Adrenal gland (tissue), 12 donors: Measurements from ENCODE around the gene ARMC2. TPM values are rescaled to one million over a fixed set of nuclear protein-coding genes. Genes with fewer than 3 reads are reported as not detected.

ENCODE experiments used
- DNase-seq, 7 donors: peaks; one replicate each; pipeline ENCODE4 v3.0.0-alpha.2; 2019 to 2020
- H3K27ac ChIP-seq, 5 donors: fragments of 200-600 bp; sonication (generic) in 4 of 5; 1 replicate in 3 of 5; 2 replicates in 2 of 5; pipeline versions ENCODE4 v1.5.1 to v1.8.0; 2016 to 2020; ENCODE audit warnings: mild to moderate bottlenecking in 1 of 5
- H3K27me3 ChIP-seq: fragments of 200-600 bp; 2 replicates; pipeline ENCODE4 v1.8.0; 2021
- H3K36me3 ChIP-seq, 2 donors: fragments of 200-600 bp; replicated peaks in 1 of 2; 1 replicate in 1 of 2; 2 replicates in 1 of 2; pipeline versions ENCODE4 v1.5.1 to v1.8.0; 2018 to 2022
- H3K4me1 ChIP-seq, 2 donors: fragments of 200-600 bp; replicated peaks in 1 of 2; 1 replicate in 1 of 2; 2 replicates in 1 of 2; pipeline versions ENCODE4 v1.5.1 to v1.8.0; 2018 to 2021
- H3K4me3 ChIP-seq, 4 donors: fragments of 200-600 bp; sonication (generic) in 3 of 4; one replicate each; pipeline ENCODE4 v1.5.1; 2016 to 2018
- H3K9me3 ChIP-seq, 3 donors: fragments of 200-600 bp; sonication (generic) in 1 of 3; replicated peaks in 1 of 3; 1 replicate in 2 of 3; 2 replicates in 1 of 3; pipeline versions ENCODE4 v1.5.1 to v1.8.0; 2016 to 2021
- POLR2A ChIP-seq, 2 donors: fragments of 450-650 bp; IDR thresholded peaks; one replicate each; pipeline ENCODE4 v1.6.1; 2017; ENCODE audit warnings: antibody characterized with exemption in 2 of 2, mild to moderate bottlenecking in 2 of 2, moderate library complexity in 1 of 2
- whole genome bisulfite sequencing, 4 donors: extraction: QIAGEN DNeasy Blood & Tissue Kit in 2 of 4; methylation state at CpG; one replicate each; pipeline versions ENCODE4 v1.1.5 to v1.1.7; 2013 to 2017; 5-methylcytosine and 5-hydroxymethylcytosine counted together
- intact Hi-C, 2 donors: fragments of 100-400 bp; cut with DNase I; formaldehyde crosslinking; loops; one replicate each; pipeline versions ENCODE4 v1.14.1 to v1.15.0; 2022 to 2023
- polyA plus RNA-seq, 3 donors: library from polyadenylated mRNA; stranded (reverse); fragments of 200-250 nt in 2 of 3; fragments of 350-450 nt in 1 of 3; fragmentation: Illumina TruSeq in 1 of 3; extraction: RNeasy Lipid Tissue Mini Kit (QIAGEN cat#74804) in 1 of 3; gene quantifications; one replicate each; pipeline ENCODE4 v1.2.3, GENCODE V29; 2013 to 2014
- total RNA-seq, 9 donors: library from RNA; depleted of rRNA in 4 of 9; stranded (reverse); fragments of >200 nt in 4 of 9; fragments of 120-200 nt in 1 of 9; fragmentation: NEBNext Ultra II Directional in 1 of 9; extraction: Animal tissue kit (Norgen Biotek cat#: 25700) in 1 of 9; gene quantifications; one replicate each; pipeline versions ENCODE4 v1.1.0 to v1.2.4, GENCODE V29; 2013 to 2023
- TF ChIP-seq, protein P1 (sequence below), 6 experiments: fragments of 450-650 bp in 4 of 6; fragments of 200-600 bp in 2 of 6; sonication (generic) in 1 of 6; IDR thresholded peaks; 1 replicate in 5 of 6; 2 replicates in 1 of 6; pipeline versions ENCODE4 v1.5.1 to v1.8.0; 2016 to 2021; ENCODE audit warnings: antibody characterized with exemption in 6 of 6, mild to moderate bottlenecking in 2 of 6, moderate library complexity in 1 of 6
- donor health status: healthy with polysubstance abuse.
- donor health status: Bipolar disorder and iron deficiency.
- donor health status: DM: yes; HTN: yes; CAD: no.
- donor health status: DM: no; HTN: no; CAD: no.
- donor health status: DM: no; HTN: no; CAD: no.
- donor health status: DM: yes; HTN: yes; CAD: no.

ARMC2 gene
- total and polyA plus RNA-seq, 12 donors: 2.1 to 7.8 (median 6.4) TPM

DNA sequence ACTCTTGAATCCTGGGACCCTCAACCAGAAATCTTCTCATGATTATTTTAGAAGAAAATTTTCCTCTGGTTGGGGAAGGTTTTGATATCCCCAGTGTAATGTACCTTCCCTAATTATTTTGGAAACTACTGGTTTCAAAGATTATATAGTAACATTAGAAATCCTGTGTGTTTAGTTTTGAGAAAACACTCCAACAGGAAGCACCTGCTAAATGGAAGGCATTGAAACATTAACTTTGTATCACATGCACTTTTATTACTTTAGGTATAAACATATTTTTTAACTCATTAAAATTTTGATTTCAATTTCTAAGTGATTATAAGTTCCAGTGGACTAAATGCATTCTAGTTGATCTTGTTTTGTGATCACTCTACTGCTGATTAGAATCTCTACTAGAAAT, 137.1 kb downstream of the ARMC2 start:
- no peak for DNase-seq
- peaks cover 0 to 31% of the 10 kb centered on the region in 2 donors for H3K36me3 ChIP-seq
- no peaks in the 10 kb centered on the region for H3K4me1 ChIP-seq
- TF ChIP-seq, protein P1, sequence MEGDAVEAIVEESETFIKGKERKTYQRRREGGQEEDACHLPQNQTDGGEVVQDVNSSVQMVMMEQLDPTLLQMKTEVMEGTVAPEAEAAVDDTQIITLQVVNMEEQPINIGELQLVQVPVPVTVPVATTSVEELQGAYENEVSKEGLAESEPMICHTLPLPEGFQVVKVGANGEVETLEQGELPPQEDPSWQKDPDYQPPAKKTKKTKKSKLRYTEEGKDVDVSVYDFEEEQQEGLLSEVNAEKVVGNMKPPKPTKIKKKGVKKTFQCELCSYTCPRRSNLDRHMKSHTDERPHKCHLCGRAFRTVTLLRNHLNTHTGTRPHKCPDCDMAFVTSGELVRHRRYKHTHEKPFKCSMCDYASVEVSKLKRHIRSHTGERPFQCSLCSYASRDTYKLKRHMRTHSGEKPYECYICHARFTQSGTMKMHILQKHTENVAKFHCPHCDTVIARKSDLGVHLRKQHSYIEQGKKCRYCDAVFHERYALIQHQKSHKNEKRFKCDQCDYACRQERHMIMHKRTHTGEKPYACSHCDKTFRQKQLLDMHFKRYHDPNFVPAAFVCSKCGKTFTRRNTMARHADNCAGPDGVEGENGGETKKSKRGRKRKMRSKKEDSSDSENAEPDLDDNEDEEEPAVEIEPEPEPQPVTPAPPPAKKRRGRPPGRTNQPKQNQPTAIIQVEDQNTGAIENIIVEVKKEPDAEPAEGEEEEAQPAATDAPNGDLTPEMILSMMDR (IDR thresholded peaks at IDR 0.05): no peak
- TF ChIP-seq POLR2A (IDR thresholded peaks at IDR 0.05): no peak
- H3K4me3 ChIP-seq: no peak overlapping the region
- H3K27me3 ChIP-seq: no peaks in the 10 kb centered on the region
- intact Hi-C loops: no loop called here
- H3K27ac ChIP-seq: no peak overlapping the region
- H3K9me3 ChIP-seq: no peaks in the 10 kb centered on the region

DNA sequence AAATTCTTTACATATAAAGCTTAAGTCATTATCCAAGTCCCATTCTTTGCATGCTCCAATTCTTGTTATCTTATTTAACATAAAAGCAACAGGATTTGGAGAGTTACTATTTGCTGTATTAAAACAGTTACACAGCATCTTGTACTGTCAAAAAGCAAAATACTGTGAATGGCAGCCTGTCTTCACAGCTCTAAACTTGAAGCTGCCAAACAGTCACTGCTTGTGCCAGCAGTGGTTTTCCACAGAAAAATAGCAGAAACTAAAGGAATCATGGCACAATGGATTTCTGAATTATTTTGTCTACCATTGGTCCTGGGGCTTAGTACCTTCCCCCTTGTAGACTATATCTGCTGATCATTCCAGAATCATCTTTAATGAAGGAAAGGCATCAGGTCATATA, 138.9 kb downstream of the ARMC2 start:
- intact Hi-C loops: no loop called here
- no peaks in the 10 kb centered on the region for H3K9me3 ChIP-seq

DNA sequence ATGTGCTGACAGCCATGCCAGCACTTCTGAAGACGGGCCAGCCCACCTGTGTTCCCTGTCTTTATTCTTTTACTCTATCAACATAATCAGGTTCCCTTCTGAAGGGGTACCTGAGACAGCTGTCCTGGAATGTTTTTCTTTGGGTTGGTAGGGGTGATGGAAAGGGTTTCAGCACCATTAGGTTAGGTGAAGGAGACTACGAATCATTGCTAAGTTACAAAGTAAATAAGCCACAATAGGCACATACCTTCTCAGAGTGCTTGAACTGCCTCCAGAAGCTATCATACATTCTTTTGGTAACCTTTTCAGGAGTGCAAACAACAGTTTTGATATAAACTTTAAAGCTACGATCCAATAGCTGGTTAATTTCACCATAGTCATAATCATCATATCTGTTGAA, 140.1 kb downstream of the ARMC2 start:
- Histone ChIP-seq H3K27ac (no peak overlapping the region), H3K4me3 (no peak overlapping the region), H3K27me3 (no peaks in the 10 kb centered on the region), H3K36me3 (peaks cover 0 to 61% of the 10 kb centered on the region in 2 donors), H3K4me1 (no peaks in the 10 kb centered on the region), H3K9me3 (no peaks in the 10 kb centered on the region)
- intact Hi-C loops: no loop called here
- TF ChIP-seq POLR2A (IDR thresholded peaks at IDR 0.05): no peak
- TF ChIP-seq, protein P1 (IDR thresholded peaks at IDR 0.05): no peak
- DNase-seq: no peak
- WGBS, 4 donors: 93 to 99% (median 97%) methylated on average over 3 of the region's 3 CpGs

More for the DNA sequence above, 138.9 kb downstream of the ARMC2 start:
- no peak for DNase-seq
- Histone ChIP-seq H3K27me3 (no peaks in the 10 kb centered on the region), H3K4me1 (no peaks in the 10 kb centered on the region), H3K4me3 (no peak overlapping the region), H3K27ac (no peak overlapping the region), H3K36me3 (peaks cover 0 to 50% of the 10 kb centered on the region in 2 donors)
- no peak for TF ChIP-seq POLR2A (IDR thresholded peaks at IDR 0.05)
- TF ChIP-seq, protein P1 (IDR thresholded peaks at IDR 0.05): no peak

DNA sequence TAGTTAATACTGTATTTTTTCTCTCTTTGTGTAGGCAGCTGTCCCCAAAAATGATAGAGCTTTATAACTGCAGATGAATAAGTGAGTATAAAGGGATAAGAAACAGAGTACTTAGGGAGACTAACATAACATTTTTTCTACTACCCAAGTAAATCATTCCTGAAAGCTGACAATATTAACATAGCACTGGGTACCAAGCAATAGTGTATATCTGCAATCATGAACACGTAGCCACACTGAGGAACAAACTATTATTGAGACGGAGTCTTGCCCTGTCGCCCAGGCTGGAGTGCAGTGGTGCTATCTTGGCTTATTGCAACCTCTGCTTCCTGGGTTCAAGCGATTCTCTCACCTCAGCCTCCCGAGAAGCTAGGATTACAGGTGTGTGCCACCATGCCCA, 140.5 kb downstream of the ARMC2 start:
- Histone ChIP-seq H3K9me3 (no peaks in the 10 kb centered on the region), H3K36me3 (peaks cover 0 to 66% of the 10 kb centered on the region in 2 donors), H3K4me1 (no peaks in the 10 kb centered on the region), H3K27ac (no peak overlapping the region), H3K27me3 (no peaks in the 10 kb centered on the region), H3K4me3 (no peak overlapping the region)
- intact Hi-C loops: no loop called here
- DNase-seq: no peak
- TF ChIP-seq, protein P1 (IDR thresholded peaks at IDR 0.05): no peak
- no peak for TF ChIP-seq POLR2A (IDR thresholded peaks at IDR 0.05)
- WGBS, 4 donors: 96 to 100% (median 97%) methylated on average over 5 of the region's 5 CpGs
